Omental fat pad (tissue), 4 donors: ENCODE results near the gene NIT1. TPM values are rescaled to one million over a fixed set of nuclear protein-coding genes. Genes with fewer than 3 reads are reported as not detected.

Source experiments
- ATAC-seq: fragments of 150-250 bp; one replicate; pipeline ENCODE4 v1.9.1; 2016; ENCODE audit warnings: mild to moderate bottlenecking, moderate library complexity; ENCODE audit not compliant: low FRiP score
- DNase-seq: peaks from one replicate; pipeline ENCODE4 v3.0.0-alpha.2; 2019; ENCODE audit warnings: low spot score
- total RNA-seq, 4 donors: library from RNA; depleted of rRNA; stranded (reverse); fragments of >200 nt; gene quantifications; one replicate each; pipeline ENCODE4 v1.1.0, GENCODE V29; 2016
- TF ChIP-seq, protein P1 (sequence below), 3 donors: fragments of 450-650 bp; IDR thresholded peaks; one replicate each; pipeline ENCODE4 v1.5.1; 2016 to 2017; ENCODE audit warnings: antibody characterized with exemption in 3 of 3, mild to moderate bottlenecking in 3 of 3, moderate library complexity in 2 of 3

NIT1 gene
- total RNA-seq, 4 donors from 2014 or later: 28.1 to 122 (median 33.4) TPM

DNA sequence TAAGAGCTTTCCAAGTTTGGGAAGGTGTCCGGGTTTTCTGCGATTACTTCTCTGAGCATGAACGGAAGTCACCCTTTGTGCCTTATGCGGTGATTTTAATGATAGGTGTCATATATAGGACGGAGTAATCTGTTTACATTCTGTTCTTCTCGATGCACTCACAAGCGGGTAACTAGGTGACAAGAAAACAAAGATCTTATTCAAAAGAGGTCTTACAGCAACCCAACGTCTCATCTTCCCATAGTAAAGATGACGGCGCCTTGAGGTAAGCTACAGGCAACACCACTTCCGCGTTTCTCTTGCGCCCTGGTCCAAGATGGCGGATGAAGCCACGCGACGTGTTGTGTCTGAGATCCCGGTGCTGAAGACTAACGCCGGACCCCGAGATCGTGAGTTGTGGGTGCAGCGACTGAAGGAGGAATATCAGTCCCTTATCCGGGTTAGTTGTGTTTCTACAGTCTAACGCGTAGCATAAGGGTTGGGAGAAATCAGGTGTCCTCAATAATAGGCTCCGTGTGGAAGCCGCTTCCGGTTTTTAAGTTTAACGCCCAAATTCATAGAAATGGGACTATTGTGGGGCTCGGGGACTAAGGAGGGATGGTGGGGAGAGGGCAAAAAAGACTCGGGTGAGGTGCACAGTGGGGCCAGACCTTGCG is 35.9 kb downstream of the NIT1 start, which contains the start of gene UFC1:
Gene UFC1 (plus strand): TSS at position 297 of the 656 bp plus-strand sequence. CDS start 20 bp downstream, at position 317.
- TF ChIP-seq, protein P1, sequence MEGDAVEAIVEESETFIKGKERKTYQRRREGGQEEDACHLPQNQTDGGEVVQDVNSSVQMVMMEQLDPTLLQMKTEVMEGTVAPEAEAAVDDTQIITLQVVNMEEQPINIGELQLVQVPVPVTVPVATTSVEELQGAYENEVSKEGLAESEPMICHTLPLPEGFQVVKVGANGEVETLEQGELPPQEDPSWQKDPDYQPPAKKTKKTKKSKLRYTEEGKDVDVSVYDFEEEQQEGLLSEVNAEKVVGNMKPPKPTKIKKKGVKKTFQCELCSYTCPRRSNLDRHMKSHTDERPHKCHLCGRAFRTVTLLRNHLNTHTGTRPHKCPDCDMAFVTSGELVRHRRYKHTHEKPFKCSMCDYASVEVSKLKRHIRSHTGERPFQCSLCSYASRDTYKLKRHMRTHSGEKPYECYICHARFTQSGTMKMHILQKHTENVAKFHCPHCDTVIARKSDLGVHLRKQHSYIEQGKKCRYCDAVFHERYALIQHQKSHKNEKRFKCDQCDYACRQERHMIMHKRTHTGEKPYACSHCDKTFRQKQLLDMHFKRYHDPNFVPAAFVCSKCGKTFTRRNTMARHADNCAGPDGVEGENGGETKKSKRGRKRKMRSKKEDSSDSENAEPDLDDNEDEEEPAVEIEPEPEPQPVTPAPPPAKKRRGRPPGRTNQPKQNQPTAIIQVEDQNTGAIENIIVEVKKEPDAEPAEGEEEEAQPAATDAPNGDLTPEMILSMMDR (IDR thresholded peaks at IDR 0.05): no peak
- DNase-seq: no peak

GRCh38 chr1:161157867-161158266 is 40.0 kb downstream of the NIT1 start:
- ATAC-seq (no peak), DNase-seq (no peak)
- TF ChIP-seq, protein P1 (IDR thresholded peaks at IDR 0.05): no peak

More for the DNA sequence above, 35.9 kb downstream of the NIT1 start, which contains the start of gene UFC1:
- peak; percentile 75 for ATAC-seq

DNA sequence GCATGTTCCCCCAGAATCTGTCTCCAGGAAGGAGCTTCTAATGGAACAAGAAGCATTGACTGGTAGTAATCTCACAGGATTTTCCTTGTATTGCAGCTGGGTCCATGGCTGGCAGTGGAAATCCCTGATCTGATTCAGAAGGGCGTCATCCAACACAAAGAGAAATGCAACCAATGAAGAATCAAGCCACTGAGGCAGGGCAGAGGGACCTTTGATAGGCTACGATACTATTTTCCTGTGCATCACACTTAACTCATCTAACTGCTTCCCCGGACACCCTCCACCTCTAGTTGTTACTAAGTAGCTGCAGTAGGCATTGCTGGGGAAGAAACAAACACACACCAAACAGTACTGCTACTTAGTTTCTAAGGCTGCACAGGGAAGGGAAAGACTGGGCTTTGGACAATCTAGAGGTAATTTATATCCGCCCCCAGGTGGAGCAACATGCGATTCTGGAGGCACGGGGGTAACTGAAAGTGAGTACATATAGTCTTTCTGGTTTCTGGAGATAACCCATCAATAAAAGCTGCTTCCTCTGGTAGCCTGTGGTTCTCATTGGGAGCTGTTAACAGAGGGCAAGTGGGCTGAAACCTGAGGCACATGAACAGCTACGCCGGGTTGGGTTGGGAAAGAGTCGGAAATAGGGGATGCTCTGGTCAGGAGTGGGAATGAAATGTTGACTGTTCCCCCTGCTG is 40.6 kb downstream of the NIT1 start:
- ATAC-seq: no peak
- TF ChIP-seq, protein P1 (IDR thresholded peaks at IDR 0.05): no peak

DNA sequence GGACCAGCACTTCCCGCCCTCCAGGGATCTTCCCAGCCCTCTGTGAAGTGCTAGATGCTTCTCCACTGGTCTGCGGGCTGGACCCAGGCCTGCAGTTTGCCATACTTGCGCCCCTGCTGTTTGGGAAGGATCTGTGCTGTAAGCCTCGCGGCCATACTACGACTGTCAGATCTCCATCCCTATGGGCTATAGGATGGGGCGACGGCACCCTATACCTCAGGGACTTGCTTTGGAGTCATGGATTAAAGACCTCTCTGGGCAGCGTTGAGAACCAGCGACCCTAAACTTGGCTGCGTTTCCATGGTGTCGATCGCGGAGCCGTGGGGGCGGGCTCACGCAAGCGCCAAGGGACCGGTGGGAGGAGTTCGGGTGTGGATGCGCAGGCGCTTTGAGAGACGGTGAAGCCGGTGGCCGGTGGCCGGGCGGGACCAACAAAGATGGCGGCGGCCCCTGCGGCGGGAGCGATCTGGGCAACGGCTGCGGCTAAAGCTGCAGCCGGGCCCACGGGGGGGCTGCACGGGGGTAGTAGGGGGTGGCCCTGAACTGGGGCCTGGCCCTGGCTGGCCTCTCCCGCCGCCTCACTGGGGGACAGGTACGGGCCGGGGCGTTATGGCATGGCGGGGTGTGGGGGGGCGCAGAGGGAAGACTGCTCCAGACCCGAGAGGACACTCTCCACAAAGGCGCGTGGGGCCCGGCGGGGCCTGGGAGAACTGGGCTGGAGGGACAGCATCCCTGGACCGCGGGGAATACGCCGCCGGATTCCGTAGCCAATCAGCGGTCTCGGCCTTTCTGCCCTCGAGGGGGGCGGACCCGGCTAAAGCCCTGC is 41.4 kb downstream of the NIT1 start, which contains the start of gene USP21:
Gene USP21 (plus strand): TSS at position 414 of the 826 bp plus-strand sequence. CDS start 1,141 bp downstream, outside the sequence.
- TF ChIP-seq, protein P1 (IDR thresholded peaks at IDR 0.05): no peak
- ATAC-seq (peak; percentile 92), DNase-seq (peak; percentile 75)

More for the DNA sequence above, 40.6 kb downstream of the NIT1 start:
- DNase-seq: no peak

- ATAC-seq: no peak
- no peak for DNase-seq
- TF ChIP-seq, protein P1 (IDR thresholded peaks at IDR 0.05): no peak
These were observed 42.0 kb downstream of the NIT1 start for GRCh38 chr1:161159913-161160243.

DNA sequence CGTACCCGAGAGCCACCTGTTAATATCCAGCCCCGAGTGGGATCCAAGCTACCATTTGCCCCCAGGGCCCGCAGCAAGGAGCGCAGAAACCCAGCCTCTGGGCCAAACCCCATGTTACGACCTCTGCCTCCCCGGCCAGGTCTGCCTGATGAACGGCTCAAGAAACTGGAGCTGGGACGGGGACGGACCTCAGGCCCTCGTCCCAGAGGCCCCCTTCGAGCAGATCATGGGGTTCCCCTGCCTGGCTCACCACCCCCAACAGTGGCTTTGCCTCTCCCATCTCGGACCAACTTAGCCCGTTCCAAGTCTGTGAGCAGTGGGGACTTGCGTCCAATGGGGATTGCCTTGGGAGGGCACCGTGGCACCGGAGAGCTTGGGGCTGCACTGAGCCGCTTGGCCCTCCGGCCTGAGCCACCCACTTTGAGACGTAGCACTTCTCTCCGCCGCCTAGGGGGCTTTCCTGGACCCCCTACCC is 42.8 kb downstream of the NIT1 start:
- TF ChIP-seq, protein P1 (IDR thresholded peaks at IDR 0.05): no peak
- DNase-seq (no peak), ATAC-seq (no peak)
